HG02763 (cell line): ENCODE results near the gene DYNLT4.
"Not testable (repeated sequence)": the region's sequence is repeated elsewhere in the genome, so short reads cannot be mapped to it uniquely, and the experiment has no call there.

Source experiments
- ATAC-seq: cut with Tn5 transposase; IDR thresholded peaks from one replicate; pipeline ENCODE4 v1.9.1; 2021; ENCODE audit warnings: mild to moderate bottlenecking, moderate library complexity; ENCODE audit not compliant: unreplicated experiment

DYNLT4 gene

DNA sequence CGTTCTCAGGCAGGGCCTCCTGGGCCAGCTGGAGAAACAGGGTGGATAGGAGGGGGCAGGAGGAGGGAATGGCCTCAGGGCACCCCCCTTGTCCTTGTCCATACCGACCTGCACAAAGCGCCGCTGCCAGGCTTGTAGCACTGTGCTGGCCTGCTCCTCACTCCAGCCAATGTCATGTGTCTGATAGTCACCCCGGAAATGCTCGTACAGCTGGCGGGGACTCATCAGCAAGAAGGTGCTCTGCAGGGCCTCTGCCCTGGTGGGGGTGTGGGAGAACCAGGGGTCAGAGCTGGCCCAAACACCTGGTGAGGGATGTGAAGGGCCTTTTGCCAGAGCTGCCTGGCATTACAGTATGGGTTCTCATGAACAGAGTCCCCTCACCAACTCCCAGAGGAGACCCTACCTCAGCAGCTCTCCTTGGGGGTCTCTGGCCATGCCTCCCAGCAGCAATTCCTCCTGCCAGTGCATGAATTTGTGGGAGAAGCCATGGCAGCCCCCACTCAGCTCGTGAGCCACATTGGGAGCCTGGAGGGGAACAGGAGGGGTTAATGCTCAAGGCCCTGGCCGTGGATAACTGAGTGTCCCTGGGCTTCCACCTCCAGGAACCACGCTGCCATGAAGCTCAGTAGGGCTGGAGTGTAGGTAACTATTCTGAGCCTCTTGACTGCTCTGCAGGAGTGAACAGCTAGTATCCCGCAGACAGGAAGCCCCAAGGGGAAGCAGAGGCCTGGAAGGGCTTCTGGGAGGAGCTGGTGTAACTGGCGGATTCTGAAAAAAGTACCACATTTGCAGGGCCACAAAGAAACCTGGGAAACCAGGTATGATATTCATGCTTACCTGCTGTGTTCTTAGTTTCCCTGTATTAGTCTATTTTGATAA lies 22.6 kb upstream of the DYNLT4 start:
- no peak for ATAC-seq

DNA sequence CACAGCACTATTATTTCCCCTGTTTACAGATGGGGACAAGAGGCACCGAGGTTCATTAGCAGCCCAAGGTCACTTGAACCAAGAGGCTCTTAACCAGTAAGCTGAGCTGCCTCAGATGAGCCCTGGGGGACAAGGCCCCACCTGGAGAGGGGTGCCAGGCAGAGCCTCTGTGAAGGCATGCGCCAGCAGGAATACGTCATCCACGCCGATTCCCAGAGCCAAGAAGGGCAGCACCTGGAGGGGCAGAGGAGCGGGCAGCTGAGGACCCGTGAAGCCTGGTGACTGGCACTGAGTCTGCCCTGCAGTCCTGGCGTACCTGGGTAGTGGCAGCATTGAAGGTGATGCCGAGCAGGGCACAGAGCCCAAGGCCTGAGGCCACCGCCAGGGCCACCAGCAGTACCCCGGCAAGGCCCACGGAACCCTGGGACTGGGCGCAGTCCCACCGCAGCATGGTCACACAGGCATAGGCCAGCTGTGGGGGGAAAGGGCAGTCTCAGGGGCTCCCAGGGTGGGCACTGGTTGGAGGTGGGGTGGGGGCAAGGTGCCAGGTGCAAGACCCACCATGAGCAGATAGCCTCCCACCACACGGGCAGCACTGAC lies 21.8 kb upstream of the DYNLT4 start:
- no peak for ATAC-seq

DNA sequence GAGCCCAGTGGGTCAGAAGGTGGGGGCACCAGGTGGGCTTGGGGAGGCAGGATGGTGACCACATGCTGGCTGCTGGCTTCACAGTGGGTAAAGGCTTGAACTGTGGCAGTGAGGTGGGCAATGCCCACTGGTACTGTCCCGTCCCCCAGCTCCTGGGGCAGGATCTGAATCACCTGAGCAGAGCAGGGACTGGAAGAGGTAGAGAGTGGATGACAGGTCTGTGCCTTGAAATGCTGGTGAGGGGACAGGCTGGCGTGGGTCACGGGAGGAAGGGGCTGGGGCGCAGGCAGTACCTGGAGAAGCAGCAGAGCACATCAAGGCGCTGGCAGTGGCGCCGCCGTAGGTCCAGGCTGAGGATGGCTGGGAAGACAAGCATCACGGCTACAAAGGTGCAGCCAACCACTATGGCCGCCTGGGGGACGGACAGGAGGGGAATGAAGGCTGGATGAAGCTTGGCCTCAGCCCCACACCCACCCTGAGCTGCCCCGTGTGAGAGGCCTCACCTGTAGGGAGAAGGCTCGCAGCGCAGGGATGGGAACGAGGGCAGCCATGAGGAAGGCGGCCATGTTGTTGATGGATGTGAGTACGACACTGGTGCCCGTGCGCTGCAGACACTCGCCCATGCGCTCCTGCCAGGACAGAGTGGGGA lies 21.0 kb upstream of the DYNLT4 start:
- no peak for ATAC-seq

DNA sequence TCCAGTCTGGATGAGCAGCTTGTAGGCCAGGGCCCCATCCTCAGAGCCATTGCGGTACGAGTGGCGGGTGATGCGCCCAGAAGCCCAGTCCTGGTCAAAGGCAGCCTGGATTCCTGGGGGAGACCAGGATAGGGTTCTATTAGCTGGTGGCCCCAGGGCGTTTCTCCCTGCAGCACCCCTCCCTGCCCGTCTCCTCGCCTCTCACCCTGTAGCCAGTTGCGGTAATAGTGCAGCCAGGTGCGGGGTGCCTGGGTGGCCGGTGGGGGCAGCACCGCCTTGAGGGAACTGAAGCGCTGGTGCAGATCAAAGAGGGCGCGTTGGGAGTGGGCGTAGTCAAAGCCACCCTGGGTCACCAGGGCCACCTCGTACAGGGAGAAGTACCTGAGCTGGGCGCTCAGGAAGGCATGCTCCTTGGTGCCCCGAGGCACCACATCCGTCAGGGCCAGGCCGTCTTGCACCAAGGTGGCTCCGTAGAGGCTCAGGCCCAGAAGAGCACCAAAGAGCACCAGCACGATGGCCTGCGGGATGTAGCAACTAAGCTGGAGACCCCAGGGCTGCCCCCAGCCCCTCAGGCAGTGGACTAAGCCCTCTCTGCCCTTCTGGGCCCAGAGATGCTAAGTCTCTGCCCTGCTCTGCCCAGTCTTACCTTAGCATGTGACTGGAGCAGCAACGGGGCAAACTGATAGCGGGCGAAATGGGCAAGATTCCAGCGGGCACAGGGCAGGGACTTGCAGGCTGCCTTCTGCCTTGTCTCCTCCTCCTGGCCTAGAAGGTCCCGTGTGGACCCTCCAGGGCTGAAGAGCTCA lies 20.2 kb upstream of the DYNLT4 start:
- no peak for ATAC-seq

DNA sequence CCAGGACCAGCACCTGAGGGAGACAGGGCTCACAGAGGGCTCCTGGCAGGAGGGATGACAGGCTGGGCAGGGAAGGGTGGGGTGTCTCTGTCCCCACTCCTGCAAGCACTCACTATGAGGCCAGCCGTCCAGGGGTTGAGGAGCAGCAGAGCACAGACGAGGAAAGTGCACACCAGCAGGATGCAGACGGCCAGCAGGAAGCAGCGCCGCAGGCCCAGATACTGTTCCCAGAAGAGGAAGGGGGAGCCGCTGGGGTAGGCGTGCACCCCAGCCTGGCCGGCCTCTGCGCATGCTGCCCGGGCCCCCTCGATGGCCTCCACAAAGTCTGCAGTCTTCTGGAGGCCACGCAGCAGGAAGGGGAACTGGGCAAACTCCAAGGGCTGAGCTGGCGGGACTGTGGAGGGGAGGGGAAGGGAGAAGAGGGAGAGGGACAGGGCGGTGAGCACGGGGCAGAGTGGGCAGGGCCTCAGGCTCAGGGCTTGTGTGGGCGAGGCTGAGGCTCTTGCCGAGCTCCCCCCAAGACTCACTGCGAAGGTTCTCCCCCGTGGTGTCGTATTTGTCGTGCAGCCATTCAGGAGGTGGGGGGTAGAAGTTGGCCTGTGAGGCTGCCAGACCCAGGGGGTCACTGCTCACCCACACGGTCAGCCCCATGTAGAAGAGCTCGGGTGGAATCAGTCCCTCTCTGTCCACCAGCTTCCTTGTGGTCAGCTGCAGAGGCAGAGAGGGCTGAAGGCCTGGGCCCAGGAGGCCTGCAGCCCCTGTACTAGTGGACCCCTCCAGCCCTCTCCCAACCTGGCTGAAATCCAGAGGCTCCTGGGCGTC lies 19.4 kb upstream of the DYNLT4 start:
- no peak for ATAC-seq

DNA sequence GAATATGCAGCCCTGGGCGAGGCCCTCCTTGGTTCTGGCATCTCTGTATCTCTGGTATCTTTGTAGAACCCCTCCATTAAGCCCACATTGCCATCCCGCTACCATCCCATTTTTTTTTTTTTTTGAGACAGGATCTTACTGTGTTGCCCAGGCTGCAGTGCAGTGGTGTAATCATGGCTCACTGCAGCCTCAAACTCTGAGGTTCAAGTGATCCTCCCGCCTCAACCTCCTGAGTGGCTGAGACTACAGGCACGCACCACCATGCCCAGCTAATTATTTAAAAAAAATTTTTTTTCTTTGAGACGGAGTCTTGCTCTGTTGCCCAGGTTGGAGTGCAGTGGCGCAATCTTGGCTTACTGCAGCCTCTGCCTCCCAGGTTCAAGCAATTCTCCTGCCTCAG lies 17.2 kb upstream of the DYNLT4 start:
- not testable (repeated sequence) for ATAC-seq

DNA sequence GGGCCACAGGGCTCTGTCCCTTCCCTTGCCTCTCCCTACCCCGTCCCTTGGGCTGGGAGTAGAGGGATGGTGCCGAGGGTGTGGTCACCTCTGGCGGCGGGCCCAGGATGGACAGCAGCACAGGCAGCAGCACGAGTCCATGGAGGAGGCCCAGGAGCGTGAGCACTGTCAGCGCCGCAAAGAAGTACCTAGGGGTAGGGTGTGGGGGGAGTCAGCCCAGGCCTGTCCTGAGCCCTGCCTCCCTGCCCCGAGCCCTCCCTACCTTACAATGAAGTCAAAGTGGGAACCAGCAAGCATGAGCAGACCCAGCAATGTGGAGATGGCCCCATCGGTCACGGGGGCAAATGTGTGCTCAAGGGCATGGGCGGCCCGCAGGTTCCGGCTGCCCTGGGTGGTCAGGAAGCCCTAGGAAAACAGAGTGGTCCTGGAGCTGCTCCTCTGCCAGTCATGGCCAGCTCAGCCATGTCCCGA lies 15.9 kb upstream of the DYNLT4 start:
- ATAC-seq, result no peak

DNA sequence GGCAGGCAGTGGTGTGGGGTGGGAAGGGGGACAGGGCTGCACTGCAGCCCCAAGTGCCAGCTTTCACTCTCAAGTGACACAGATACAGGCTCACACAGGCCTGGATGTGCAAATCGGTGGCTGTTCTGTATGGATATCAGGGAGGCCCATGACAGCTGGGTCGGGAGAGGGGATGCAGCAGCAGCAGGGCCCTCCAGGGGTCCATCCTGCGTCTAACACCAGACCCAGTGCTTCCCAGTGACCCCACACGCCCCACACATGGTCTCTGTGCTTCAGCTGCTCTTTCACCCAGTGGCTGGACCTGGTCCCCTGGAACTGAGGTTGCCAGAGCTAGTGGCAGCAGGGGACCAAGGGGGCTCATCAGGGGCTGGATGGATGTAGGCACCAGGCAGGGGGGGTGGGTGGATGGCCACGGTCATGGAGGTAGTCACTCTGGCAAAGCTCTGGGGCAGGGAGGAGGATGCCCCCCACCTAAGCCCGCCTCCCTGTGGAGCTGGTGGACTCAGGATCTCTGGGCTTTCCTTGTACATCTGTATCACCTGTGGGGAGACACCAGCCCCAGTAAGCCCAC lies 15.1 kb upstream of the DYNLT4 start:
- no peak for ATAC-seq

DNA sequence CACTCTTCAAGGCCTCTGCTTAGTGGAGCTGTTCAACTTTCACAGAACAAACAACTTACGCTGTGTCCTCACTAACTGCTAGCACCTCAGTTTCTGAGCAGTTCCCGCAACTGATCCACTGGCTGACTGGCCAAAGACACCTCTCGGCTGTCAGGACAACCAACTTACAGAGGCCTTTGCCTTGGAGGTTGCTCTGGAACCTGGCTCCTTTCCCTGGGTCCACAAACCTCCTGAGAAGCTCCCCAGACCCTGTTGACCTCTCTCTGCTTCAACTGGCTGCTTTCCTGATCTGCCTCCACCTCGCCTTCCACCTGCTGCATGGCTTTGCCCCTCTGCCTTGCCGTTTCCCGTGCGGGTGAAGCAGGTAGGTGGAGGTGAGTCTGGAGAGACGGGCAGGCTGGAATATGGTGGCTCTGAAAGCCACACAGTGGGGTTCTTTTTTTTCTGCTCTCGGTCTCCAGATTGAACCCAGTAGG lies 14.1 kb upstream of the DYNLT4 start:
- ATAC-seq, result no peak

DNA sequence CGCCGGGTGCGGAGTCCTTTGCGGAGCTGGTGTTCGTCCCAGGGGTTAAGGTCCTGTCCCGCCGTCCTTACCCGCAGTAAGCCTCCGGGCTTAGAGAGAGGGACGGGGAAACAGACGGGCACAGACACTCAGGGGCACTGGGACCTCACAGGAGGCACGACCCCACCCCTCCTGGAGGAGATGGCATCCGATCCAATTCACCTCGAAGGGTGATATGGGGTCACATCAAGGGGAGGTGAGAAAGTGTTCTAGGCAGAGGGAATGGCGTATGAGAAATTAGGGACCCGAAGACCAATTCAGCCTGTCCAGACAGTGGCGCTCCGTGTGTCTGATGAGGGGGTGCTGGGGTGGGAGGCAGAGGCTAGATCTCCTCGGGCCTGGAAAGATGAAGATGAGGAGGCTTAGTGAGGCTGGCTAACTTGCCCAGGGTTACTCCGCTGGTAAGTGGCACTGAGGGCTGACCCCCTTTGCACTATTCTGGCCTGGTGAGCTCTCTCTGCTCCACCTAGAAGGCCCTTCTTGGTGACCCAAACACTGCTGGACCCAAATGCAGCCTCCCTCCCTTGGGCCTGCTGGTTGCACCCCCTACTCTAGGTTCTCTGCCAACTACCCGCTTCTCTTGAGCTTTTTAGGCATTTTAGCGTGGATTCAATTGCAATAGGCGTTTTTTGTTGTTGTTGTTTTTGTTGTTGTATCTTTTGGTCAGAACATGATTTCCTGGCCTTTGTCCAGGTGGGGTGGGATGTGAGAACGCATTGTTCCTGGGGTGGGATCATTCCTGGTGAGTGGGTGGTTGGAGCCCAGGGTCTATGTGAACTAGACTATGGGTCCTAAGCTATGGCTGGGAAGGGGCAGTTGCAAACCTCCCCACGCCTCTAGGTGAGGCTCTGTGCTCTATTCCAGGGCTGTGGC lies 13.4 kb upstream of the DYNLT4 start:
- no peak for ATAC-seq

DNA sequence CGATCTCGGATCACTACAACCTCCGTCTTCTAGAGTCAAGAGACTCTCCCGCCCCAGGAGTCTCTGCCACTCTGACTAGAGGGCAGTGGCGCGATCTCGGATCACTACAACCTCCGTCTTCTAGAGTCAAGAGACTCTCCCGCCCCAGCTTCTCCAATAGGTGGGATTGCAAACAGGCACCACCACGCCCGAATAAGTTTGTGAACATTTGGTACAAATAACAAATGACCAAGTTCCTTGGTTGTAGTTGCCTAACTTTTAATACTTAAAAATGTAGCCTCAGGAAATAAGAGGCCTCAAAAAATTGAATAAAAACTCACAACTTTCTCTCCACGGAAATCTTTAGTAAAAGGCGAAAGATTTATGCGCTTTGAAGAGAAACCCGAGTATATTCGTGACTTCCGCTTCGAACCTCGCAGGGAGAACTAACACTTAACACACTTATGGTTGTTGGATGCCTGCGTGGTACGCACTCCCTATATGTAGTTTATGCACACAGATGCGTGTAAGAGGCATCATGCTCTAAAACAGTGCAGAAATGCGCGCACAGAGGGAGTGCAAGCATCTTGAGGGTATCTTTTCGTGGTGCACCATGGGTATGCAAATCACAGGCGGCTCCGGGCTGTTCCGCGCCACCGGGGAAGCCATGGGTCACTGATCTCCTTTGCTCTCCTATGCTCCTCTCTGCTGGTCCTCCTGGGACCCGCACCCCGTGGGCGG lies 12.6 kb upstream of the DYNLT4 start:
- peak; percentile 75 for ATAC-seq

DNA sequence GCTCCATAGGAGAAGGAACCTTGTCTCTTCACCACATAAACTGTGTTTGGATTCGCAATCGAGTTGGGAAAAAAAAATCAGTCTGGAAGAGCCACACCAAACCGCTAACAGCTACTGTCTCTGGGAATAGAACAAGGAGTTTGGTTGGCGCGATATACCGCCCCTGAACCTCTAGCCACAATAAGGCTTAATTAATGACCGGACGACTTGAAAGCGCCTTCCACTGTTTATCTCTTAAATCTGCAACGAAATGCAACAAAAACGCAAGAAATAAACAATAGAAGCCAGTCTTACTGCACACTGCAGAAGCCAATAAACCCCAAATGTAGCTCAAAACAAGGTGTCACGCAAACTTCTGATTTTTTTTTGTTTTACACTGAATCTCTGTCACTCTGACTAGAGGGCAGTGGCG lies 12.1 kb upstream of the DYNLT4 start:
- ATAC-seq, result peak; percentile 4

DNA sequence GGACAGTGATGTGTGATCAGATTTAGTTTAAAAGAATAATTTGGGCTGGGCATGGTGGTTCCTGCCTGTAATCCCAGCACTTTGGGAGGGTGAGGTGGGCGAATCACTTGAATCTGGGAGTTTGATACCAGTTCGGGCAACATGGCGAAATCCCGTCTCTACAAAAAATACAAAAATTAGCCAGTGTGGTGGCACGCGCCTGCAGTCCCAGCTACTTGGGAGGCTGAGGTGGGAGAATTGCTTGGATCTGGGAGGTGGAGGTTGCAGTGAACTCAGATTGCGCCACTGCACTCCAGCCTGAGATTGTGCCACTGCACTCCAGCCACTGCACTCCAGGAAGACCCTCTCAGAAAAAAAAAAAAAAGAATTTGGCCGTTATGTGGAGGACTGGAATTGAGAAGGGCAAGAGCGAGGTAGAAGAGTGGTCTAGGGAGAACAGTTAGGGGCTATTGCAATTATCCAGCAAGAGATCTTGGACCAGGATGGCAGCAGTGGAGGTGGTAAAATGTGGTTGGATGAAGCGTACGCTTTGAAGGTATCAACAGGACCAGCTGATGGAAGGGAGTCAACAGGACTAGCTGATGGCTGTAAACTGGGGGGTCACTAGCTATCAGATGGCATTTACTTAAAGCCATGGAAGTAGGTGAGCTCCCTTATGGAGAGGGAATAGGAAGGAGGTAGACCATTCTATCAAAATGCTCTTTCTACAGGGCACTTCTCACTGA lies 10.8 kb upstream of the DYNLT4 start:
- no peak for ATAC-seq

DNA sequence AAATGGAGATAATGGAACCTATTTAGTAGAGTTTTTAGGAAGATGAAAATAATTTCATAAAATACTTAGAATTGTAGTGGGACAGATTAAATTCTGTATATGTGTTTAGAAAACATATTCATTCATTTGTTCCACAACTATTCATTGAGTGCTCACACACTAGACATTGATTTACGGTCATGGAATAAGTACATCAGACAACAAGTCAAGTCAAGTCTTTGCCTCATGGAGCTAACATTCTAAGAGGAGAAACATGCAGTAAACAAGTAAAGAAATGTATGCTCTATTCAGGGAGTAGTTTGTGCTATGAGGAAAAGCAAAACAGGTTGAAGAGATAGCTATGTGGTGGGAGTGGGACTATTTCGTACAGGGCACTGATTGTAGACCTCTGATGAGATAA lies 10.2 kb upstream of the DYNLT4 start:
- ATAC-seq, result no peak

DNA sequence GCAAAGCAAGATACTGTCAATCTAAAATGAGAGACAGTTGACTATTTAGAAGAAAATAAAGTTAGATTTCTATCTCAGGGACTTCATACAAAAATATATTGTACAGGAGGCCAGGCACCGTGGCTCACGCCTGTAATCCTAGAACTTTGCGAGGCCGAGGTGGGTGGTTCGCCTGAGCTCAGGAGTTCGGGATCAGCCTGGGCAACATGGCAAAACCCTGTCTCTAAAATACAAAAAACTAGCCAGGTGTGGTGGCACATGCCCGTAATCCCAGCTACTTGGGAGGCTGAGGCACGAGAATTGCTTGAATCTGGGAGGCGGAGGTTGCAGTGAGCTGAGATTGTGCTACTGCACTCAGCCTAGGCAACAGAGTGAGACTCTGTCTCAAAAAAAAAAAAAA lies 8.8 kb upstream of the DYNLT4 start:
- ATAC-seq, result not testable (repeated sequence)

DNA sequence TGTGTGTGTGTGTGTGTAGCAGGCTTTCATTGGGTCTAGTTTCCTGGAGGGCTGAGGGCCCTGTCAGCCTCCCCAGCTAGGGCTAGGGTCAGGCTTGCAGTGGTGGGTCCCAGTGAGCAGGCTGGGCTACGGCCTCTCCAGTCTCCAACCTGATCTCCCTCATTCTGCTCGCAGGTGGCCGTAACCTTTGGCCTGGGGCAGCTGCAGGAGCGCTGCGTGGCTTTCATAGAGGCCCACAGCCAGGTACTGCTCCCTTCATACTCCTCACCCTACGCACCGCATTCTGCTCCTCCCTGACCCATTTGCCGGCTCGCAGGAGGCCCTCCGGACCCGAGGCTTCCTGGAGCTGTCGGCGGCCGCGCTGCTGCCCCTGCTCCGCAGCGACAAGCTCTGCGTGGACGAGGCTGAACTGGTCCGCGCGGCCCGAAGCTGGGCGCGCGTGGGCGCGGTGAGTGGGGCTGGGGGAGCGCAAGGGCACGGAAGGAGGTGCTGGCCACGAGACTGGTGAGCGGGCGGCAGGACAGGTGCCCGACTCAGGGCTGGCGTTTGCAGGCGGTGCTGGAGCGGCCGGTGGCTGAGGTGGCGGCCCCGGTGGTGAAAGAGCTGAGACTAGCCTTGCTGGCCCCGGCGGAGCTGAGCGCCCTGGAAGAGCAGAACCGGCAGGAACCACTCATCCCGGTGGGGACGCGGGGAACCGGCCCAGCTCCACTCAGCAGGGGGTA lies 5.8 kb upstream of the DYNLT4 start:
- no peak for ATAC-seq

DNA sequence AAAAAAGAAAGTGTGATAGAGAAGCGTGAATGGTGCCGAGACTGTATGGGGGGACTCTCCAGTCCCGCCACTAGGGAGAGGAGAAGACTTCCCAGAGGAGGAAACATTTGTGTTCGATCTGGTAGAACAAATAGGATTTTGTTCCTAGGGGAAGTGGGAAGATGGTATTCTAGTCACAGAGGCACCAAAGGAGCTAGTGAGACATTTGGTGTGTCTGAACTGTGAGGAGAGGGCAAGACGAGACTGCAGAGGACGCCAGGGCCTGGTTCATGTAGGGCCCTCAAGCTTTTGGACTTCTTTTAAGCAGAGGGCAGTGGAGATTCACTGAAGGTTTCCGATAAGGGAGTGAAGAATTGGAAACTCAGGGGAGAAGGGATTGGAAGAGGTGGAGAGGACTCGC lies 4.1 kb upstream of the DYNLT4 start:
- ATAC-seq, result no peak
